Measurements from ENCODE around the gene EBF3. TPM values are rescaled to one million over a fixed set of nuclear protein-coding genes. Genes with fewer than 3 reads are reported as not detected.

The EBF3 gene
- total RNA-seq, 1 experiment from 2014 or later: not detected

- Histone ChIP-seq H3K4me1 (ENCODE audit: insufficient read depth, low read length) (no peaks in the 10 kb centered on the region), H3K9ac (ENCODE audit: low read length) (no peak overlapping the region), H3F3A (ENCODE audit: low read length, unreplicated experiment) (no peaks in the 10 kb centered on the region), H2AFZ (ENCODE audit: low read length) (no peak overlapping the region), H3K4me3 (ENCODE audit: low read length) (no peak overlapping the region), H3K36me3 (ENCODE audit: low read depth, low read length) (no peaks in the 10 kb centered on the region), H3K27me3 (ENCODE audit: low read length) (no peaks in the 10 kb centered on the region), H3K9me3 (ENCODE audit: low read length) (no peaks in the 10 kb centered on the region), H3K27ac (ENCODE audit: low read length) (no peak overlapping the region), H4K20me1 (ENCODE audit: low read length) (no peaks in the 10 kb centered on the region), H3K79me2 (ENCODE audit: low read length) (no peaks in the 10 kb centered on the region), H3K4me2 (ENCODE audit: low read length) (no peak overlapping the region), H3K9me2 (replicated peaks; ENCODE audit: low read length) (no peaks in the 10 kb centered on the region)
- ChIA-PET CTCF (no interaction called here), POLR2A (ENCODE audit: unreplicated experiment) (no interaction called here)
- DNase-seq (no peak), ATAC-seq (no peak)
- BruUV-seq (replicated peaks): no TSS peak
- intact Hi-C loops (cut with micrococcal nuclease): no loop called here
- TF ChIP-seq EZH2phosphoT487 (IDR thresholded peaks at IDR 0.05; ENCODE audit: borderline replicate concordance, low read length): no peak
- TF ChIP-seq EZH2 (IDR thresholded peaks at IDR 0.05; ENCODE audit: low read length, unreplicated experiment): no peak
- TF ChIP-seq, protein P1, sequence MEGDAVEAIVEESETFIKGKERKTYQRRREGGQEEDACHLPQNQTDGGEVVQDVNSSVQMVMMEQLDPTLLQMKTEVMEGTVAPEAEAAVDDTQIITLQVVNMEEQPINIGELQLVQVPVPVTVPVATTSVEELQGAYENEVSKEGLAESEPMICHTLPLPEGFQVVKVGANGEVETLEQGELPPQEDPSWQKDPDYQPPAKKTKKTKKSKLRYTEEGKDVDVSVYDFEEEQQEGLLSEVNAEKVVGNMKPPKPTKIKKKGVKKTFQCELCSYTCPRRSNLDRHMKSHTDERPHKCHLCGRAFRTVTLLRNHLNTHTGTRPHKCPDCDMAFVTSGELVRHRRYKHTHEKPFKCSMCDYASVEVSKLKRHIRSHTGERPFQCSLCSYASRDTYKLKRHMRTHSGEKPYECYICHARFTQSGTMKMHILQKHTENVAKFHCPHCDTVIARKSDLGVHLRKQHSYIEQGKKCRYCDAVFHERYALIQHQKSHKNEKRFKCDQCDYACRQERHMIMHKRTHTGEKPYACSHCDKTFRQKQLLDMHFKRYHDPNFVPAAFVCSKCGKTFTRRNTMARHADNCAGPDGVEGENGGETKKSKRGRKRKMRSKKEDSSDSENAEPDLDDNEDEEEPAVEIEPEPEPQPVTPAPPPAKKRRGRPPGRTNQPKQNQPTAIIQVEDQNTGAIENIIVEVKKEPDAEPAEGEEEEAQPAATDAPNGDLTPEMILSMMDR (conservative IDR thresholded peaks at IDR 0.05; ENCODE audit: low read depth, low read length): no peak
Measured at GRCh38 chr10:129800796-129801340, 163.2 kb downstream of the EBF3 start.

- no peaks in the 10 kb centered on the region for H3K79me2 ChIP-seq (ENCODE audit: low read length)
- ATAC-seq (no peak), DNase-seq (no peak)
- intact Hi-C loops (cut with micrococcal nuclease): no loop called here
- POLR2A ChIA-PET (ENCODE audit: unreplicated experiment): no interaction called here
- no peaks in the 10 kb centered on the region for H3K9me2 ChIP-seq (replicated peaks; ENCODE audit: low read length)
- H3K4me3 ChIP-seq (ENCODE audit: low read length): no peak overlapping the region
- no peaks in the 10 kb centered on the region for H3F3A ChIP-seq (ENCODE audit: low read length, unreplicated experiment)
- no peaks in the 10 kb centered on the region for H4K20me1 ChIP-seq (ENCODE audit: low read length)
- no peaks in the 10 kb centered on the region for H3K9me3 ChIP-seq (ENCODE audit: low read length)
- H3K27ac ChIP-seq (ENCODE audit: low read length): no peak overlapping the region
- H3K4me1 ChIP-seq (ENCODE audit: insufficient read depth, low read length): no peaks in the 10 kb centered on the region
- H3K4me2 ChIP-seq (ENCODE audit: low read length): no peak overlapping the region
- no peak overlapping the region for H3K9ac ChIP-seq (ENCODE audit: low read length)
- H3K36me3 ChIP-seq (ENCODE audit: low read depth, low read length): no peaks in the 10 kb centered on the region
- TF ChIP-seq, protein P1 (conservative IDR thresholded peaks at IDR 0.05; ENCODE audit: low read depth, low read length): no peak
- TF ChIP-seq EZH2phosphoT487 (IDR thresholded peaks at IDR 0.05; ENCODE audit: borderline replicate concordance, low read length) (no peak), EZH2 (IDR thresholded peaks at IDR 0.05; ENCODE audit: low read length, unreplicated experiment) (no peak)
- no peak overlapping the region for H2AFZ ChIP-seq (ENCODE audit: low read length)
- no TSS peak for BruUV-seq (replicated peaks)
- CTCF ChIA-PET: no interaction called here
- H3K27me3 ChIP-seq (ENCODE audit: low read length): no peaks in the 10 kb centered on the region
Measured at GRCh38 chr10:129799942-129800341, 164.1 kb downstream of the EBF3 start.

- intact Hi-C loops (cut with micrococcal nuclease): no loop called here
- BruUV-seq (replicated peaks): no TSS peak
- Histone ChIP-seq H3K27me3 (ENCODE audit: low read length) (no peaks in the 10 kb centered on the region), H3K9me3 (ENCODE audit: low read length) (no peaks in the 10 kb centered on the region), H3K79me2 (ENCODE audit: low read length) (no peaks in the 10 kb centered on the region), H3K36me3 (ENCODE audit: low read depth, low read length) (no peaks in the 10 kb centered on the region), H2AFZ (ENCODE audit: low read length) (no peak overlapping the region), H3F3A (ENCODE audit: low read length, unreplicated experiment) (no peaks in the 10 kb centered on the region), H3K9me2 (replicated peaks; ENCODE audit: low read length) (no peaks in the 10 kb centered on the region), H4K20me1 (ENCODE audit: low read length) (no peaks in the 10 kb centered on the region), H3K27ac (ENCODE audit: low read length) (no peak overlapping the region), H3K4me3 (ENCODE audit: low read length) (no peak overlapping the region), H3K9ac (ENCODE audit: low read length) (no peak overlapping the region), H3K4me1 (ENCODE audit: insufficient read depth, low read length) (no peaks in the 10 kb centered on the region), H3K4me2 (ENCODE audit: low read length) (no peak overlapping the region)
- ATAC-seq: no peak
- TF ChIP-seq, protein P1 (conservative IDR thresholded peaks at IDR 0.05; ENCODE audit: low read depth, low read length): no peak
- TF ChIP-seq EZH2 (IDR thresholded peaks at IDR 0.05; ENCODE audit: low read length, unreplicated experiment): no peak
- TF ChIP-seq EZH2phosphoT487 (IDR thresholded peaks at IDR 0.05; ENCODE audit: borderline replicate concordance, low read length): no peak
- DNase-seq: no peak
- POLR2A ChIA-PET (ENCODE audit: unreplicated experiment): no interaction called here
- CTCF ChIA-PET: no interaction called here
Measured at GRCh38 chr10:129796710-129797420, 167.2 kb downstream of the EBF3 start.
